ENCODE measurements around the gene CACNB2. TPM values are rescaled to one million over a fixed set of nuclear protein-coding genes. Genes with fewer than 3 reads are reported as not detected.

Gene CACNB2
- total RNA-seq, 4 donors from 2014 or later, result 0.81 to 13.9 (median 4.5) TPM

DNA sequence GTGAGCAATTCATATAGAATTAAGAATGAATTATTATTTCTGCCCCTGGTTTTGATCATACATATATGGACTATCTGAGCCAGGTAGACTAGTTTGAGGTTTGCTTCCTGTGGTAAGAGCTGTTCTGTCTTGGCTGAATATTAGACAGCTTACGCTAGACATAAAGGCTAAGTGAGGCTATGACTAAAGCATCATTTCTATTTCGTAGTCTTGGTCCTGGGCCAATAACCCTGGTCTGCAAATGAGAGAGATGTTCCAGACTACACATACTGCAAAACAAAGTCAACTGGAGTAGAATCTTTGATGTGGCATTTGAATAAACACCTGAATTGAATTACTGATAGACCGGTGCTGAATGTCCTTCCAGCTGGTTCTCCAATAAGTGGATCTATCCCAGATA is 40.8 kb upstream of the CACNB2 start:
- no peak for DNase-seq
- Histone ChIP-seq H3K27ac (no peak overlapping the region), H3K9me3 (no peaks in the 10 kb centered on the region), H3K27me3 (no peaks in the 10 kb centered on the region), H3K36me3 (no peaks in the 10 kb centered on the region), H3K4me3 (replicated peaks in 1 of 3) (no peak overlapping the region), H3K4me1 (no peaks in the 10 kb centered on the region)
- WGBS, 2 donors, result 83 to 89% methylated on average over 3 of the region's 3 CpGs
- TF ChIP-seq CTCF (IDR thresholded peaks at IDR 0.05), result no peak
- intact Hi-C loops (cut with DNase I), result no loop called here

GRCh38 chr10:18100669-18101068 is 39.6 kb upstream of the CACNB2 start:
- TF ChIP-seq POLR2A (IDR thresholded peaks at IDR 0.05), result no peak
- no peak for TF ChIP-seq CTCF (IDR thresholded peaks at IDR 0.05)
- Histone ChIP-seq H3K36me3 (no peaks in the 10 kb centered on the region), H3K27me3 (no peaks in the 10 kb centered on the region), H3K27ac (no peak overlapping the region), H3K4me1 (no peaks in the 10 kb centered on the region), H3K9me3 (no peaks in the 10 kb centered on the region), H3K4me3 (replicated peaks in 1 of 3) (no peak overlapping the region)
- WGBS, 2 donors, result 80 to 91% methylated on average over 1 of the region's 1 CpG
- DNase-seq, result no peak
- intact Hi-C loops (cut with DNase I), result loop anchor here (10.0 kb wide), 1 partner anchor 186 kb away; no protein-coding TSS in a partner anchor

DNA sequence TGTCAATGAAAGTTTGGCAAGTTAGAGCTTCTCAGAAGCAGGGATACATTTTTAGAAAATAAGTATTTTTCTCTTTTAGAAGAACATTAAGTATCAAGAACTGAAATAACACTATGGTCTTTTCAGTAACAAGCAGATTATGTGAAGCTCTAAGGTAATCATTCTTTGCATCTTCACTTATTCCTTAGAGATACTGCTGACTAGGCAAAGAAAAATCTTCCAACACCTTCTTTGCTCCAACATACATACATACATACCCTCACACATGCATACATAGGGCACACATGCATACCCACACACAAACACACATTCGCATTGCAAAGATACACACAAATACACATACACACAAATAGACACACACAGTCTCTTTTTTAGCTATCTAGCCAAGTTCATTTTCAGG is 37.8 kb upstream of the CACNB2 start:
- no peaks in the 10 kb centered on the region for H3K4me1 ChIP-seq
- no peaks in the 10 kb centered on the region for H3K36me3 ChIP-seq
- intact Hi-C loops (cut with DNase I), result loop anchor here (10.0 kb wide), 1 partner anchor 188 kb away; no protein-coding TSS in a partner anchor
- H3K27ac ChIP-seq, result no peak overlapping the region
- no peaks in the 10 kb centered on the region for H3K27me3 ChIP-seq
- H3K4me3 ChIP-seq (replicated peaks in 1 of 3), result no peak overlapping the region
- H3K9me3 ChIP-seq, result no peaks in the 10 kb centered on the region
- TF ChIP-seq POLR2A (IDR thresholded peaks at IDR 0.05) (no peak), CTCF (IDR thresholded peaks at IDR 0.05) (no peak)
- DNase-seq, result no peak
- WGBS, 2 donors, result 96 to 98% methylated on average over 1 of the region's 1 CpG

GRCh38 chr10:18104223-18104872 is 35.9 kb upstream of the CACNB2 start:
- peak; percentile 28 to 68 (median 62) for TF ChIP-seq CTCF (IDR thresholded peaks at IDR 0.05)
- no peak for TF ChIP-seq POLR2A (IDR thresholded peaks at IDR 0.05)
- WGBS, 2 donors, result 68 to 71% methylated on average over 10 of the region's 10 CpGs

DNA sequence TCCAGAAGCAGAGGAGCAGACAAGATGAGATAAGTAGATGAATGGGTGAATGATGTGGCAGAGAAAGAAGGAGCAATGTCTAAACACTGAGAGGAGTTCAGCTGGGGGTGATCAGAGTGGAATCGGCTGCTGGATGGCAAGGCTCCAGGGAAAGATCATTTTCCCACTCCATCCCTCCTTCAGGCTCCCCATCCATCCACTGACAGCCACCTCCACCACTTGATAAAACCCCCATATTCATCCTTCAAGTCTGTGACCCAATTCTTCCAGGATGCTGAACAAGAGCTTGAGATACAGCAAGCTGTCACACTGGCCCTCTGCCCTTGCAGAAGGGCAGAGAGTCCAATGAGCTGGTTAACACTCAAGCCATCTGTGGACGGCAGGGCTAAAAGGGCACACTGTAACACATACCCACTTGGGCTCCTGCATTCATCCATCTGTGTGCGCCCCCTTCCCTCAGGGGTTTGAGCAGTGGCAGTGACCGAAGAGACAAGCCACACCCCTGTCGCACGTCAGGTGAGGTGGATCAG is 30.8 kb upstream of the CACNB2 start:
- intact Hi-C loops (cut with DNase I), result loop anchor here (10.0 kb wide), 1 partner anchor 195 kb away; no protein-coding TSS in a partner anchor
- WGBS, 2 donors, result 89 to 93% methylated on average over 6 of the region's 6 CpGs

More at GRCh38 chr10:18104223-18104872, 35.9 kb upstream of the CACNB2 start:
- intact Hi-C loops (cut with DNase I), result loop anchor here (10.0 kb wide), 1 partner anchor 190 kb away; no protein-coding TSS in a partner anchor
- Histone ChIP-seq H3K27ac (no peak overlapping the region), H3K9me3 (no peaks in the 10 kb centered on the region), H3K4me1 (no peaks in the 10 kb centered on the region), H3K4me3 (replicated peaks in 1 of 3) (no peak overlapping the region), H3K36me3 (no peaks in the 10 kb centered on the region), H3K27me3 (no peaks in the 10 kb centered on the region)
- peak; percentile 64 to 77 for DNase-seq

More for the DNA sequence above, 30.8 kb upstream of the CACNB2 start:
- Histone ChIP-seq H3K4me1 (no peaks in the 10 kb centered on the region), H3K36me3 (no peaks in the 10 kb centered on the region), H3K9me3 (no peaks in the 10 kb centered on the region), H3K27ac (no peak overlapping the region), H3K27me3 (no peaks in the 10 kb centered on the region), H3K4me3 (replicated peaks in 1 of 3) (no peak overlapping the region)
- no peak for DNase-seq
- TF ChIP-seq CTCF (IDR thresholded peaks at IDR 0.05) (no peak), POLR2A (IDR thresholded peaks at IDR 0.05) (no peak)
